Neural cell (in vitro differentiated cells): ENCODE results near the gene TCEAL8. TPM values are rescaled to one million over a fixed set of nuclear protein-coding genes. Genes with fewer than 3 reads are reported as not detected.
"Not testable (repeated sequence)": the region's sequence is repeated elsewhere in the genome, so short reads cannot be mapped to it uniquely, and the experiment has no call there.

Experiments
- H2AFZ ChIP-seq: fragments of 200-600, 300-800 bp; sonication (generic), shearing (Covaris generic); 2 replicates; pipeline ENCODE4 v1.6.0; 2014; ENCODE audit warnings: low read depth, mild to moderate bottlenecking, antibody characterized with exemption, low read length, moderate library complexity
- H3F3A ChIP-seq: fragments of 200-600 bp; shearing (Covaris generic); 2 replicates; pipeline ENCODE4 v1.6.1; 2016; ENCODE audit warnings: mild to moderate bottlenecking, moderate library complexity, mixed read lengths, antibody characterized with exemption, low read length; ENCODE audit not compliant: insufficient read depth, poor library complexity, severe bottlenecking
- H3K27ac ChIP-seq: fragments of 200-600, 300-800 bp; sonication (generic), shearing (Covaris generic); 2 replicates; pipeline ENCODE4 v1.5.1; 2014; ENCODE audit warnings: mild to moderate bottlenecking, low read length, moderate library complexity
- H3K27me3 ChIP-seq: fragments of 300-800, 200-600 bp; sonication (generic), shearing (Covaris generic); 2 replicates; pipeline ENCODE4 v1.6.0; 2014; ENCODE audit warnings: mild to moderate bottlenecking, low read depth, low read length, moderate library complexity; ENCODE audit not compliant: insufficient read depth
- H3K36me3 ChIP-seq: fragments of 300-800, 200-600 bp; sonication (generic), shearing (Covaris generic); 2 replicates; pipeline ENCODE4 v1.5.1; 2014; ENCODE audit warnings: mild to moderate bottlenecking, antibody characterized with exemption, low read length, moderate library complexity; ENCODE audit not compliant: insufficient read depth
- H3K4me2 ChIP-seq: fragments of 300-800, 200-600 bp; sonication (generic), shearing (Covaris generic); 2 replicates; pipeline ENCODE4 v1.6.0; 2014; ENCODE audit warnings: mild to moderate bottlenecking, low read length
- H3K4me3 ChIP-seq: fragments of 300-800, 200-600 bp; sonication (generic), shearing (Covaris generic); 2 replicates; pipeline ENCODE4 v1.5.1; 2014; ENCODE audit warnings: mild to moderate bottlenecking, low read length, moderate library complexity
- H3K79me2 ChIP-seq: fragments of 200-600 bp; shearing (Covaris generic); replicated peaks from 2 replicates; pipeline ENCODE4 v1.6.0; 2014; ENCODE audit warnings: mild to moderate bottlenecking, low read length, moderate library complexity; ENCODE audit not compliant: insufficient read depth
- H3K9ac ChIP-seq: fragments of 300-800, 200-600 bp; sonication (generic), shearing (Covaris generic); 2 replicates; pipeline ENCODE4 v1.6.1; 2016; ENCODE audit warnings: mild to moderate bottlenecking, low read length, mixed read lengths
- H3K9me2 ChIP-seq: fragments of 200-600 bp; shearing (Covaris generic); 2 replicates; pipeline ENCODE4 v1.6.1; 2016; ENCODE audit warnings: mild to moderate bottlenecking, low read length, mixed read lengths; ENCODE audit not compliant: insufficient read depth
- H3K9me3 ChIP-seq: fragments of 200-600, 300-800 bp; sonication (generic), shearing (Covaris generic); 2 replicates; pipeline ENCODE4 v1.6.1; 2016; ENCODE audit warnings: mild to moderate bottlenecking, mixed run types, low read length, moderate library complexity, mixed read lengths
- H4K20me1 ChIP-seq: fragments of 200-600 bp; shearing (Covaris generic); 2 replicates; pipeline ENCODE4 v1.6.1; 2016; ENCODE audit warnings: mild to moderate bottlenecking, mixed run types; ENCODE audit not compliant: insufficient read depth
- CTCF ChIP-seq: fragments of 450-650 bp; IDR thresholded peaks from 2 replicates; pipeline ENCODE4 v1.5.1; 2014; ENCODE audit warnings: antibody characterized with exemption, mild to moderate bottlenecking, moderate library complexity; ENCODE audit not compliant: poor library complexity, severe bottlenecking
- EP300 ChIP-seq: fragments of 450-650 bp; conservative IDR thresholded peaks from 2 replicates; pipeline ENCODE4 v1.6.1; 2014; ENCODE audit warnings: antibody characterized with exemption, mild to moderate bottlenecking, moderate library complexity; ENCODE audit not compliant: poor library complexity, severe bottlenecking
- EZH2 ChIP-seq: fragments of 200-600, 300-800 bp; shearing (Covaris generic), sonication (generic); IDR thresholded peaks from 2 replicates; pipeline ENCODE4 v1.6.1; 2014; ENCODE audit warnings: antibody characterized with exemption, low read length, borderline replicate concordance, mild to moderate bottlenecking; ENCODE audit not compliant: insufficient read depth, poor library complexity, severe bottlenecking
- MXI1 ChIP-seq: fragments of 450-650 bp; conservative IDR thresholded peaks from 2 replicates; pipeline ENCODE4 v1.6.1; 2014; ENCODE audit warnings: antibody characterized with exemption, mild to moderate bottlenecking; ENCODE audit not compliant: poor library complexity, severe bottlenecking
- POLR2AphosphoS5 ChIP-seq: IDR thresholded peaks from 2 replicates; pipeline ENCODE4 v1.6.1; 2012
- RAD21 ChIP-seq: fragments of 450-650 bp; conservative IDR thresholded peaks from 2 replicates; pipeline ENCODE4 v1.6.1; 2014; ENCODE audit warnings: antibody characterized with exemption, mild to moderate bottlenecking, moderate library complexity
- REST ChIP-seq: IDR thresholded peaks from 2 replicates; pipeline ENCODE4 v1.6.1; 2012; ENCODE audit warnings: borderline replicate concordance
- SMC3 ChIP-seq: fragments of 450-650 bp; conservative IDR thresholded peaks from 2 replicates; pipeline ENCODE4 v1.6.1; 2014; ENCODE audit warnings: antibody characterized with exemption, mild to moderate bottlenecking, moderate library complexity; ENCODE audit not compliant: poor library complexity
- TAF1 ChIP-seq: IDR thresholded peaks from 2 replicates; pipeline ENCODE4 v1.6.1; 2012; ENCODE audit warnings: low read depth
- polyA plus RNA-seq: library from polyadenylated mRNA; depleted of rRNA; stranded (reverse); fragments of >200 nt; gene quantifications from 2 replicates; pipeline ENCODE4 v1.2.3, GENCODE V29; 2014

The TCEAL8 gene
- polyA plus RNA-seq, 1 donor from 2014 or later: 167 TPM

GRCh38 chrX:103234869-103235268 is 20.1 kb downstream of the TCEAL8 start:
- Histone ChIP-seq H3K27me3 (no peaks in the 10 kb centered on the region), H3K9me3 (no peaks in the 10 kb centered on the region), H3K36me3 (no peaks in the 10 kb centered on the region), H3K79me2 (no peaks in the 10 kb centered on the region), H3K9me2 (no peaks in the 10 kb centered on the region), H2AFZ (no peak overlapping the region), H3K4me2 (no peak overlapping the region), H3K9ac (no peak overlapping the region), H3F3A (no peaks in the 10 kb centered on the region), H4K20me1 (no peaks in the 10 kb centered on the region), H3K4me3 (no peak overlapping the region), H3K27ac (no peak overlapping the region)
- TF ChIP-seq RAD21 (no peak), CTCF (no peak), MXI1 (no peak), SMC3 (no peak), EP300 (no peak), REST (no peak), EZH2 (no peak), TAF1 (no peak), POLR2AphosphoS5 (no peak)

- H3K9me3 ChIP-seq: no peaks in the 10 kb centered on the region
- no peaks in the 10 kb centered on the region for H3K36me3 ChIP-seq
- no peaks in the 10 kb centered on the region for H3K79me2 ChIP-seq
- H2AFZ ChIP-seq: no peak overlapping the region
- H3K27me3 ChIP-seq: no peaks in the 10 kb centered on the region
- no peak for TF ChIP-seq EP300
- no peak for TF ChIP-seq MXI1
- TF ChIP-seq POLR2AphosphoS5: no peak
- TF ChIP-seq CTCF: no peak
- no peak for TF ChIP-seq EZH2
- TF ChIP-seq TAF1: no peak
- no peak for TF ChIP-seq REST
- TF ChIP-seq SMC3: no peak
- no peak for TF ChIP-seq RAD21
- H3K4me3 ChIP-seq: no peak overlapping the region
- H3K9ac ChIP-seq: no peak overlapping the region
- H3K27ac ChIP-seq: no peak overlapping the region
- no peaks in the 10 kb centered on the region for H3K9me2 ChIP-seq
- H3K4me2 ChIP-seq: no peak overlapping the region
- no peaks in the 10 kb centered on the region for H4K20me1 ChIP-seq
- no peaks in the 10 kb centered on the region for H3F3A ChIP-seq
Measured at GRCh38 chrX:103233263-103233662, 21.7 kb downstream of the TCEAL8 start.

- H3K79me2 ChIP-seq, H3K27me3 ChIP-seq, H2AFZ ChIP-seq, H3K4me2 ChIP-seq, H3F3A ChIP-seq, H3K9ac ChIP-seq, H3K27ac ChIP-seq, H4K20me1 ChIP-seq, H3K9me3 ChIP-seq, H3K36me3 ChIP-seq, H3K4me3 ChIP-seq, H3K9me2 ChIP-seq: not testable (repeated sequence)
Measured at GRCh38 chrX:103225918-103226317, 29.0 kb downstream of the TCEAL8 start.
